K562 (cell line): ENCODE data around the gene AFF1. TPM values are rescaled to one million over a fixed set of nuclear protein-coding genes. Genes with fewer than 3 reads are reported as not detected.

Experiments
- ARID1B ChIP-seq: fragments of 450-650 bp; IDR thresholded peaks from 2 replicates; pipeline ENCODE4 v1.6.1; 2016; ENCODE audit warnings: antibody characterized with exemption, mild to moderate bottlenecking, inconsistent platforms
- CBFA2T3 ChIP-seq: fragments of 450-650 bp; IDR thresholded peaks from 2 replicates; pipeline ENCODE4 v1.6.1; 2017
- EP300 ChIP-seq: IDR thresholded peaks from 2 replicates; pipeline ENCODE4 v1.6.1; 2012; ENCODE audit warnings: low read length, improper control_type of control experiment
- ESRRB ChIP-seq: fragments of 250-450 bp; sonication (Bioruptor Pico); IDR thresholded peaks from 2 replicates; pipeline ENCODE4 v1.5.0; 2020; ENCODE audit warnings: mild to moderate bottlenecking, moderate library complexity, borderline replicate concordance
- HMBOX1 ChIP-seq: sonication (generic); IDR thresholded peaks from 2 replicates; pipeline ENCODE4 v1.6.1; 2016
- ID3 ChIP-seq, 2 experiments: fragments of 250-450 bp in 1 of 2; fragments of 450-650 bp in 1 of 2; sonication (Bioruptor Pico) in 1 of 2; IDR thresholded peaks; 2 replicates each; pipeline versions ENCODE4 v1.6.1 to v1.8.0; 2016 to 2021; ENCODE audit warnings: mild to moderate bottlenecking in 2 of 2, moderate library complexity in 2 of 2, missing compliant biosample characterization in 1 of 2, missing genetic modification characterization in 1 of 2
- JUN ChIP-seq, 2 experiments: sonication (generic) in 1 of 2; formaldehyde crosslinking in 1 of 2; IDR thresholded peaks; 2 replicates each; pipeline versions ENCODE4 v1.6.1 to v1.8.0; 2012 to 2022; ENCODE audit warnings: borderline replicate concordance in 2 of 2, mild to moderate bottlenecking in 2 of 2, improper control_type of control experiment in 1 of 2, low read depth in 1 of 2, low read length in 1 of 2, missing genetic modification reagents in 1 of 2
- POLR3A ChIP-seq: IDR thresholded peaks from 2 replicates; pipeline ENCODE4 v1.6.1; 2011; ENCODE audit warnings: borderline replicate concordance, mild to moderate bottlenecking, moderate library complexity; ENCODE audit not compliant: insufficient read length, insufficient read depth; ENCODE audit errors: extremely low read depth
- SMAD4 ChIP-seq: fragments of 250-450 bp; sonication (Bioruptor Pico); conservative IDR thresholded peaks from 2 replicates; pipeline ENCODE4 v1.8.0; 2021; ENCODE audit warnings: inconsistent platforms, mild to moderate bottlenecking, moderate library complexity
- STAG1 ChIP-seq: sonication (generic); formaldehyde crosslinking; IDR thresholded peaks from 2 replicates; pipeline ENCODE4 v1.5.0; 2020; ENCODE audit warnings: missing genetic modification reagents, borderline replicate concordance
- TRIM25 ChIP-seq: fragments of 450-650 bp; IDR thresholded peaks from 2 replicates; pipeline ENCODE4 v1.7.0; 2016; ENCODE audit warnings: borderline replicate concordance
- polyA plus RNA-seq, 8 experiments: library from polyadenylated mRNA; depleted of rRNA in 4 of 8; stranded (reverse) in 5 of 8; unstranded in 3 of 8; fragments of >200 nt; fragmentation: Nextera tagmentation in 2 of 8; fragmentation: Illumina TruSeq in 1 of 8; extraction: Ambion mirVana in 2 of 8; extraction: Trizol in 1 of 8; gene quantifications; 2 replicates each; pipeline versions ENCODE4 v1.2.1 to v1.2.3, GENCODE V29; 2011 to 2014; ENCODE audit warnings: inconsistent platforms in 1 of 8, missing spikeins in 1 of 8
- total RNA-seq, 7 experiments: library from RNA; depleted of rRNA in 6 of 7; stranded (reverse); fragments of >200 nt in 6 of 7; fragmentation: Illumina TruSeq in 2 of 7; extraction: Trizol in 2 of 7; gene quantifications; 2 replicates each; pipeline versions ENCODE4 v1.2.1 to v1.2.3, GENCODE V29; 2011 to 2021; ENCODE audit warnings: low replicate concordance in 1 of 7

The AFF1 gene
- total and polyA plus RNA-seq, 9 of the 15 experiments (the other 6 are each of a cell fraction or from before 2014, with no cell fraction given) = 4.1 to 47.5 (median 17.2) TPM

GRCh38 chr4:86950831-86951525, 16.2 kb downstream of the AFF1 start (continued):
- TF ChIP-seq ARID1B = 0 out of 2 replicates have a peak, but pooled peaks have one; percentile 13
- TF ChIP-seq ID3 (CRISPR knock-in tag; IDR thresholded peaks at IDR 0.05) = no peak
- peak; percentile 79; the same call in 1 of the 2 replicates for TF ChIP-seq ID3 (tag; IDR thresholded peaks at IDR 0.05)
- no peak for TF ChIP-seq POLR3A
- TF ChIP-seq ESRRB (CRISPR knock-in tag) = no peak
- 0 out of 2 replicates have a peak, but pooled peaks have one; percentile 27 for TF ChIP-seq SMAD4
- no peak for TF ChIP-seq TRIM25
- TF ChIP-seq HMBOX1 = 0 out of 2 replicates have a peak, but pooled peaks have one; percentile 53
- TF ChIP-seq JUN (IDR thresholded peaks at IDR 0.05; ENCODE audit: borderline replicate concordance, low read depth, low read length) = no peak
- TF ChIP-seq JUN (CRISPR knock-in tag; IDR thresholded peaks at IDR 0.05; ENCODE audit: borderline replicate concordance) = no peak
- TF ChIP-seq CBFA2T3 = peak; percentile 55
- no peak for TF ChIP-seq STAG1 (CRISPR knock-in tag)
- TF ChIP-seq EP300 = peak; percentile 38; the same call in 1 of the 2 replicates
